GM18907 (cell line): ENCODE data around the gene EZR.
A peak's percentile ranks its signal among the peaks of the same experiment; 100 is the strongest.
"Not testable (repeated sequence)": the region's sequence is repeated elsewhere in the genome, so short reads cannot be mapped to it uniquely, and the experiment has no call there.

Experiments
- ATAC-seq: cut with Tn5 transposase; IDR thresholded peaks from one replicate; pipeline ENCODE4 v1.9.1; 2021; ENCODE audit warnings: mild to moderate bottlenecking, moderate library complexity; ENCODE audit not compliant: unreplicated experiment

The EZR gene

GRCh38 chr6:158799051-158799792 is 19.9 kb downstream of the EZR start:
- no peak for ATAC-seq

- ATAC-seq = no peak
Measured at GRCh38 chr6:158798311-158798710, 20.9 kb downstream of the EZR start.

GRCh38 chr6:158797331-158798310 is 21.5 kb downstream of the EZR start:
- no peak for ATAC-seq

GRCh38 chr6:158796353-158796752 is 22.8 kb downstream of the EZR start:
- no peak for ATAC-seq

DNA sequence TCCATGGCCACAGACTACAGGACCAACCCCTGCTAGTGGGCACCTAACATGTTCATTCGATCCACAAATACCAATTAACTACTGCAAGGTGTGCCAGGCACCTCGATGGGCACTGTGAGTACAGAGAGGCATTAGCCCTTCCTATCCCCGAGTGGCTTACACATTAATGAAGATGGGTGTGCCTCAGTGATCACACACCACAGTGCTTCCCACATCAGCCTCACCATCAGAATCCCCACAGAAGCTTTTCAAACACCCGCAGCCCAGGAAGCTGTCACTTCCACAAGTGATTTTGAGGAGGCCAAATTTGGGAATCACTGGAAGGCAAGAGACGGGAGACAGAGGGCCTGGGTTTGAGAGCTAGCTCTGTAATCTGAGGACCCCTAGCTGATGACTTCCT is 23.7 kb downstream of the EZR start:
- no peak for ATAC-seq

- peak; percentile 68 for ATAC-seq
Measured at GRCh38 chr6:158793432-158793831, 25.7 kb downstream of the EZR start.

GRCh38 chr6:158792505-158792904 is 26.7 kb downstream of the EZR start:
- ATAC-seq = not testable (repeated sequence)

GRCh38 chr6:158791274-158791855 is 27.8 kb downstream of the EZR start:
- no peak for ATAC-seq

DNA sequence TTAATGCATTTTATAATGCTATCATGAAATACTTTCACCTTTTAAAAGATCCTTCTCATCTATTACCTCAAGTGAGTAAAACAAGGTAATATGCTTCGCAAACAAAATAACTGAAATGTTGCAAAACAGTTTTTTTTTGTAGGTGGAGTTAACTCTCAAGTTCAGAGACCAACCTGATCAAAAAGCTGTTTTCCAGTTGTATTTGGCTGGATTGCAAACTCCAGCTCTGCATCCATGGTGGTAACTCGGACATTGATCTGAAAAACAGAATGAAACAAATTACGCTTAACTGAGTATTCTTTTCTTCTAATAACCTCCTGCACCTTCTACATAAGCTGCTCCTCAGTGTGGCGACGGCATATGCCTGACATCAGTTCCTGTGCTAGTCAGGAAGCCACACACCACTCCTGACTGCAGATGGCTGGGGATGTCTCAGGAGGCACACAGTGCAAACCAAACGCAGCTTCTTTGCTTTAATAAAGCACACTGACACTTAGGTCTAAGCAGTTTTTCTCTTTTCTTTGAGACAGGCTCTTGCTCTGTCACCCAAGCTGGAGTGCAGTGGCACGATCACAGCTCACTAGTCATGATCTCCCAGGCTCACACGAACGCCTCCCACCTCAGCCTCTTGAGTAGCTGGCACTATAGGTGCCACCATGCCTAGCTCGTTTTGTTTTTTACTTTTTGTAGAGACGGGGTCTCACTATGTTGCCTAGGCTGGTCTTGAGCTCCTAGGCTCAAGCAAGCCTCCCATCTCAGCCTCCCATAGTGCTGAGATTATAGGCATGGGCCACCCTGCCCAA is 29.9 kb downstream of the EZR start:
- ATAC-seq = no peak

DNA sequence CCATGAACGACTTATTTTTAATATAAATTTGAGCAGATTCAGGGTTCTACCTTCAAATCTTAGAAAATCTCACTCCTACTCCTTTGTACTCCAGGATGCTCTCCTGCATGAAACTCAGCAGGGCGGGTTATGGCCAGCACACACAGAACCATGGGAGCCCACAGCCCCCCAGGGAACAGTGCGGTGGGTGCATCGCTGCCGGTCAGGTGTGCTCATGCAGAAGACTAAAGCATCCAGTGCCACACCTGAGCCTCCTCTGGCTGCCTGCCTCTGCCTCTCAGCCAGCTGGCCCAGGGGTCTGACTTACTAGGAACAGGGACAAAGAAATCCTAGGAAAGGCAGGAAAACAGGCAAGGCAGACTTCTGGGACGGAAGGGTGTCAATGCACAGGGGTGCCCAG is 31.8 kb downstream of the EZR start:
- ATAC-seq = no peak

GRCh38 chr6:158786645-158787304 is 32.4 kb downstream of the EZR start:
- no peak for ATAC-seq

DNA sequence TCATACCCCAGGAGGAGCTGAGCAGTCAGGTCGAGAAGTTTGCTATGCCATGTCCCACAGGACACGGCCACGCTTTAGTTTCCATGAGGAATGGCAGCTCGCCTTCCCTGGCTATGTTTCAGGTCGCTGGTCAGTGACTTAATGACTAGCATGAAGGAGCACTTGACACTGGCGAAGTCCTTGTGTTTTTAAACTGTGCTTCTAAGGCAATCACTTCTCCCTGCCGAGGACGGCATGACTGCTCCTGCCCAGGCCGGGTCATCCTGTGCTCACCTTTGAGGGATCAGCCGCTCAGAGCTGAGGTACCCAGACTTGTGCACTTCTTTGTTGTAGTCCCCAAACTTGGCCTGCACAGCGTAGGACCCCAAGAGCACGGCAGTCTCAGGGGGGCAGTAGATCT is 34.1 kb downstream of the EZR start:
- no peak for ATAC-seq

DNA sequence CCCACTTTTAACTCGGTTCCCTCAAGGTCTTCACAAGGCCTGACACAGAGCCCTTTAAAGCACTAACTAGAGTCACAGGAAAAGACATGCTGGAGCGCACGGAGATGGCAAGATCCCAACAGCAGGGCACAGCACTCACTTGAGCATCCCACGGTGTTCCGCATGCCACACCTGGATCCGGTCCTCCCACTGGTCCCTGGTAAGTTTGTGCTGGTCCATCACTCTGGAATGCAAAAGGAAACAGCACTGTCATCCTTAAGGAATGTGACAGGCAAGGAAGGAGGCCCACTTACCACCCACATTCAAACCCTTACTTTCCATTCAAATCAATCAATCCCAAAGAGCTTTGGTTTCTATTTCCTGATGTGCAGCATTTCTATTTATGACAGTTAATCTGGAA is 34.7 kb downstream of the EZR start:
- no peak for ATAC-seq

DNA sequence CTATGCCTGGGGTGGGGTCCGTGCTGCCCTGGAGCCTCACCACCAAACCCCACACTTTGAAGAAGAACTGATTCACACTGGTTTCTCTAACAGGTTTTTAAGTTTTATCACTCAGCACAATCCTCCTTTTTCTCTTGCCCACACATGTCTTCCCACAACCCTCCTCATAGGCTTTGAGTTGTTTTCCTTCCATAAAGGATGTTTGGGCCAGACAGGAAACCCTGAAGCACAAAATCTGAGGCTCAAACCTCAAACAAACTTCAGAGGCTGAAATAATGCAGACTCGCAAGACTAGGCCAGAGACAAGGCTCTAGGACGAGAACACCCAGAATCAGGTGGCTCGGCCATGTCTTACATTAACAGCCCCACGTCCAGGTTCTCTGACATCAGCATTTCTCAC is 35.3 kb downstream of the EZR start:
- ATAC-seq = no peak

DNA sequence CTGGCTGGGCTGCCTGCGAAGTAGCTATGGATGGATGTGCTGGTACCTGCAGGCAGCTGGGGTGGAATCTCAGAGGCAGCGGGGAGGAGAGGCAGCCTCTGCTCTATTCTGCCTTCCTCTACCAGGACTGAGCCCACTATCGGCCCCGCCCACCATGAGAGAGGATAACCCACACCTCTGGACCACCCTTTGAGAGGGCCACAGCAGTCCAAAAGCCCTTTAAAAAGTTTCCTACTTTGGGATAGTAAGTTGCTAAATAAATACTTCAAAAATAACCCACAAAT is 36.1 kb downstream of the EZR start:
- no peak for ATAC-seq

GRCh38 chr6:158782432-158783166 is 36.6 kb downstream of the EZR start:
- ATAC-seq = no peak

DNA sequence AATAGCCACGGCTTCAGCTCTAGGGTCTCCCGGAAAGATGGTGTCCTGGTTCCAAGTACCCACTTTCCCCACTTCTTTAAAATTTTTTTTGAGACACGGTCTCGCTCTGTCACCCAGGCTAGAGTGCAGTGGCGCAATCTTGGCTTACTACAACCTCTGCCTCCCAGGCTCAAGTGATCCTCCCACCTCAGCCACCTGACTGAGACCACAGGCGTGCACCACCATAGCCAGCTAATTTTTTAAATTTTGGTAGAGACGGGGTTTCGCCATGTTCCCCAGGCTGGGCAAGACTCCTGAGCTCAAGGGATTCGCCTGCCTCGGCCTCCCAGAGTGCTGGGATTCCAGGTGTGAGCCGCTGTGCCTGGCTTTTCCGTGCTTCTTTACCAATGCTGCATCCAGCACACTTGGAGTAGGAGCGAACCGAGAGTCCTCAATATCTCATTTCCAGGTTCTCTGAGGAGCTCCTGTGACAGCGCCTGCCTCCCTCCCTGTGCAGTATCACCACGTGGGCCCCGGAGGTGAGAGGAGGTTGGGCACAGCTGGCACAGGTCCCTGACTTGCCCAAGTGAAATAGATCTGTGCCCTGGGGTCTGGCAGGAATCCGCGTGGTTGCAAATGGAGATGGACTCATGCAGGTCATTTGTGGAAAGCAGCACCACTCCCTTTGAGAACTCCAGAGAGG is 37.3 kb downstream of the EZR start:
- no peak for ATAC-seq

DNA sequence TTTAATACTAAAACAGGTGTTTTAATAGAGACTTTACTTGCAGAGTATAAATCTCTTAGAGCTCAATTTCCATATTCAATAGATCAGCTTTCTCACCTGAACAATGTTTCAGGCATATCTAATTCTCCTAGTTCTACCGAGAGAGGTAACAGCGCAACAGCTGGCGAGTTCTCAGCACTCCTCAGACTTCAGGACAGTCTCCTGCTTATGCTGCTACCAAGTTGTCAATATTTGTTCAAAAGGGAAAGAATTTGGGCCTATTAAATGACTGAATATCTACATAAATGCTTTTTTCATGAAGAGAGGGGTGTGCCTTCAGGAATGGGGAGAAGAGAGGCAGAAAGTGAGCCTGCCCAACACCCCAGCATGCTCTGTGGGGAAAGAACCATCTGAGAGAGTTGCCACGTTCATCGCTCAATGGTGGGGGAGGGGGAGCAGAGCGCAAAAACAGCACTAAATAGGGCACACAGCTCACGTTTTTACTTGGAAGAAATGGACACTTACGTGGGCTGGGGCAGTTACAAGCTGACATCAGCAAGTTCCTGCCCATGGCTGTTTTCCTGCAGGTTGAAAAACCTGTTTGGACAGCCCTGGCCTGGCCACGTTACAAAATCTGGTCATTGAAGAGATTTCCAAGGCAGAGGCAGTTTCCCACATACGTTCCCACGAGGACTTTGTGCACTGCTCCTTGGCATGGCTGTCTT is 38.0 kb downstream of the EZR start:
- no peak for ATAC-seq
